Measurements from ENCODE around the gene FAM149B1.

Gene FAM149B1

DNA sequence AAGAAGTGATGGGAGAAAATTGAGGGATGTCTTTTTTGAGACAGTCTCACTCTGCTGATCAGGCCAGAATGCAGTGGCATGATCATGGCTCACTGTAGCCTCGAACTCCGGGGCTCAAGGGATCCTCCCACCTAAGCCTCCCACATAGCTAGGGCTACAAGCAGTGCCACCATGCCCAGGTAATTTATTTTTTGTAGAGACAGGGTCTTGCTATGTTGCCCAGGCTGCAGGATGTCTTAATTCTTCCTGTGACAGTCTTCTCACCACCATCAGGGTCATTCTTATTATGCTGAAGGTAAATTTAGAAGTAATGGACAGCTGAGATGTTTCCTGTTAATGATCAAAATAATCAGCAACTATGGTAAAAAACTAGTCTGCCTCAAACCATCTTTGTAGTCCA is 72.0 kb downstream of the FAM149B1 start:
- Histone ChIP-seq H3K36me3 (peaks cover 50% of the 10 kb centered on the region), H3K9me3 (no peaks in the 10 kb centered on the region), H3K4me3 (ENCODE audit: low read depth, low read length) (no peak overlapping the region), H3K4me1 (no peaks in the 10 kb centered on the region), H3K27me3 (no peaks in the 10 kb centered on the region)
- TF ChIP-seq, protein P1, sequence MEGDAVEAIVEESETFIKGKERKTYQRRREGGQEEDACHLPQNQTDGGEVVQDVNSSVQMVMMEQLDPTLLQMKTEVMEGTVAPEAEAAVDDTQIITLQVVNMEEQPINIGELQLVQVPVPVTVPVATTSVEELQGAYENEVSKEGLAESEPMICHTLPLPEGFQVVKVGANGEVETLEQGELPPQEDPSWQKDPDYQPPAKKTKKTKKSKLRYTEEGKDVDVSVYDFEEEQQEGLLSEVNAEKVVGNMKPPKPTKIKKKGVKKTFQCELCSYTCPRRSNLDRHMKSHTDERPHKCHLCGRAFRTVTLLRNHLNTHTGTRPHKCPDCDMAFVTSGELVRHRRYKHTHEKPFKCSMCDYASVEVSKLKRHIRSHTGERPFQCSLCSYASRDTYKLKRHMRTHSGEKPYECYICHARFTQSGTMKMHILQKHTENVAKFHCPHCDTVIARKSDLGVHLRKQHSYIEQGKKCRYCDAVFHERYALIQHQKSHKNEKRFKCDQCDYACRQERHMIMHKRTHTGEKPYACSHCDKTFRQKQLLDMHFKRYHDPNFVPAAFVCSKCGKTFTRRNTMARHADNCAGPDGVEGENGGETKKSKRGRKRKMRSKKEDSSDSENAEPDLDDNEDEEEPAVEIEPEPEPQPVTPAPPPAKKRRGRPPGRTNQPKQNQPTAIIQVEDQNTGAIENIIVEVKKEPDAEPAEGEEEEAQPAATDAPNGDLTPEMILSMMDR (IDR thresholded peaks at IDR 0.05; ENCODE audit: low read depth, low read length): no peak
- no peak for DNase-seq

DNA sequence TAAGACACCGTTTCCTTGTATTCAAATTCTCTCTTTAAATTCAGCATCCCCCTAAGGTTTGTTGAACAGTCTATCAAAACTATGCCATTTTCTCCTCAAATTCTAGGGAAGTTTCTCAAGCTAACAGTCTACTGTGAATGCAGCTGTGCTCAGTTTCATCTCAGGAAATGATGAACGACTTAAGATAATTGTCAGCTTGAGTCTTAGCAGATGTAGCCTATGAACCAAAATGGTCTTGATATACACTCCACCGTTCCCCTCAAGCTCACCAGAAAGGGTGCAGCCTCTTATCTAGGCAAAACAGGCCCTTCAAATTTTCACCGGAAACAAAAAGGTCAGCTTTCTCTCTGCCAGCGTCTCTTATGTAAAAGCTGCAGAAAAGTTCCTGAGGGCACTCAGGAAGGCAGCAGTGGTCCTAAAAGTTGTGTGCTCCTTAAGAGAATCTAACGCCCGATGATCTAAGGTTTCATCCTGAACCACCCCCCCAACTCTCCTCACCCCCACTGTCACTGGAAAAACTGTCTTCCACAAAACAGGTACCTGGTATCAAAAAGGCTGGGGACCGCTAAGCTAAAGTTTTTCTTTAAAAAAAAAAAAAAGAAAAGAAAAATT is 77.1 kb downstream of the FAM149B1 start:
- H3K4me3 ChIP-seq (ENCODE audit: low read depth, low read length): peak overlapping the region; percentile 91

DNA sequence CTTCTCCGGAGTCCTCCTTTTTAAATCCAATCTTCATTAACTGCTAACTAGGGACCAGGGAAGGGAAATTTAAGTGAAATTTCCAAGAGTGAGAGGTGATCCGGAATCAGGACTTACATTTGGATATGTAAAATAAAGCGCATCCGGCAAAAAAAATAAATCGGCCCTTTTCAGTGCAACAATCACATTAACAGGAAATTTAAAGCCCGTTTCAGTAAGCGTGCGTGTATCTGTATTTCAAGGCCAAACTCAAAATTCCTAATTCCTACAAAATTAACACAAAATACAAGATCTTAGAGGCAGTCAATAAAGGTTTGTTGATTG is 78.4 kb downstream of the FAM149B1 start:
- peaks cover 31% of the 10 kb centered on the region for H3K36me3 ChIP-seq
- no peaks in the 10 kb centered on the region; the same call in 1 of the 2 replicates for H3K4me1 ChIP-seq
- H3K9me3 ChIP-seq: no peaks in the 10 kb centered on the region
- H3K4me3 ChIP-seq (ENCODE audit: low read depth, low read length): peak overlapping the region; percentile 91
- TF ChIP-seq, protein P1 (IDR thresholded peaks at IDR 0.05; ENCODE audit: low read depth, low read length): no peak
- H3K27me3 ChIP-seq: no peaks in the 10 kb centered on the region
- no peak for DNase-seq

More for the DNA sequence above, 77.1 kb downstream of the FAM149B1 start:
- no peak for DNase-seq
- H3K27me3 ChIP-seq: no peaks in the 10 kb centered on the region
- no peaks in the 10 kb centered on the region; the same call in 1 of the 2 replicates for H3K4me1 ChIP-seq
- TF ChIP-seq, protein P1 (IDR thresholded peaks at IDR 0.05; ENCODE audit: low read depth, low read length): no peak
- H3K36me3 ChIP-seq: peaks cover 40% of the 10 kb centered on the region
- no peaks in the 10 kb centered on the region for H3K9me3 ChIP-seq

DNA sequence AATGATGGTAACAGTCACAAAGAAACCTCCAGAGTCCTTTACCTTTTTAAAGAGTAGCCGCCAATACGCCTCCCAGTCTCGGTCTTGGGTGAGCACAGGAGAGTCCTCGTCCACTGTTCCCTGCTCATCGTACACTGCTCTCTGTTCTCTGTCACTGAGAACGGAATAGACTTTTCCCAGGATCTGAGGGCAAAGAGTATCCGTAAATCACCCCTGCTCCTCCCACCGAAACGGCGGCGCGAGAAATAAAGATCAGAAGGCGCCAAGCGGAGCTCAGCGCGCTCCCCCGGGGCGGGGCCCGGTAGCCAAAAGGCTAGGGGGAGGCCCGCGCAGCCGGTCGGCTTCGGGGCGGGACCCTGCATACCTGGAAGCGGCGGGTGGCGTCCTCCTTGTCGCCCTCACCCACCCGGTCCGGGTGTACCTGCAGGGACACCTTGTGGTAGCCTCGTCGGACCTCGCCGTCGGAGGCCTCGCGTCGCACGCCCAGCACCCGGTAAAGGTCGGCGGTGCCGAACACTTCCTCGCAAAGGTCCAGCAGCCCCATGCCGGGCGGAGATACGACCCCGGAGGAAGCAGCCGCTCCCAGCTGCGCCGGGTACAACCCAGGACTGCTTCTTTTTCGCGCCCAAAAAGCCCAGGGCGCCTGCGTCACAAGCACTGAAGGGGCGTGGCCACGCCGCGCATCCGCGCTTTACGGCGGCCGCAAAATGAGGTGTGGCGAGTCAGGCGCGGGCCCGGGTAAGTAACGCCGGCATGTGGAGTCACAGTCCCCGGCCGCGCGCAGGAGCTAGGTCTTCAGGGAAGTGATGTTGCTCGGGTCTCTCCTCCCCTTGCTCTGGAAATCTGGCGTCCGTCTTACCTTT is 79.0 kb downstream of the FAM149B1 start, which contains the start of gene DNAJC9:
Gene DNAJC9, minus strand, starts transcription at position 610 of the 863 bp plus-strand sequence. Its CDS starts 66 bp downstream, at position 544.
- peaks cover 25% of the 10 kb centered on the region for H3K36me3 ChIP-seq
- no peaks in the 10 kb centered on the region for H3K27me3 ChIP-seq
- peak; percentile 96 for DNase-seq
- TF ChIP-seq, protein P1 (IDR thresholded peaks at IDR 0.05; ENCODE audit: low read depth, low read length): no peak
- H3K4me3 ChIP-seq (ENCODE audit: low read depth, low read length): peak within 1 kb of the TSS; percentile 91
- no peaks in the 10 kb centered on the region for H3K9me3 ChIP-seq
- no peaks in the 10 kb centered on the region; the same call in 1 of the 2 replicates for H3K4me1 ChIP-seq

DNA sequence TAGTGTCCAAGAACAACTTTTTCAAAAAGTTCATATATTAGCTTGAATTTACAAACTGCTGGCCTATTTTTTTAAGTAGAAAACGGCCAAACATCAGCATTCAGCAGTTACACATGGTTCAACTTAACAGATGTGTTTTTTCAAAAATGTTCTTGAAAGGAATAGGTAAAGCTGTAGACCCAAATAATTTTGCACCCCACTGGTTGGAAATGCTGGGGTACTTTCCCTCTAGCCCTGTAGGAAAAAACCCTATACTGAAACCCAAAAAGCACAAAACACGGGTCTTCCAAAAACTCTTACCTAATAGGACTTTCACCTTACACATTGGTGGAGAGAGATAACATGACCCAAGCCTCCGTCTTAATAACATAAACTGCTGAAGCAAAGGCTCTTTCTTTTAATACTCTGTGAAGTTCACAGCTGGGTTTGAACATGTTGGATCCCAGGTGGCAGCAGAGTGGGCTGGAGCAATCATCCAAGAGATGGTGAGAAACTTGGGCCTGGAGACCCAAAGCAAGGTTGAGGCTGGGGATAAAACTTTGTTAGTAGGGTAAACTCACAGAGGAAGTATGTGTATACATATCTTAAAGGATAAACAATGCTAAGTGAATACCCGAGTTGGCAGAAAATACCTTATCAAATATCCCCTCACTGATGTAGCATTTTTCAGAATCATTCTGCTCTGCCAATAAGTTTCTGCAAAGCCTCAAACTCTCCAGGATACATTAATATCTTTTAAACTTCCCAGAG is 79.8 kb downstream of the FAM149B1 start:
- no peaks in the 10 kb centered on the region for H3K27me3 ChIP-seq
- no peaks in the 10 kb centered on the region for H3K9me3 ChIP-seq
- peaks cover 23% of the 10 kb centered on the region for H3K36me3 ChIP-seq
- H3K4me1 ChIP-seq: no peaks in the 10 kb centered on the region; the same call in 1 of the 2 replicates
- DNase-seq: no peak
- TF ChIP-seq, protein P1 (IDR thresholded peaks at IDR 0.05; ENCODE audit: low read depth, low read length): no peak
- H3K4me3 ChIP-seq (ENCODE audit: low read depth, low read length): peak overlapping the region; percentile 91
